ENCODE measurements around the gene BAZ2B.

Gene BAZ2B

GRCh38 chr2:159461076-159461475 is 155.3 kb downstream of the BAZ2B start:
- DNase-seq (ENCODE audit: low spot score) = no peak

DNA sequence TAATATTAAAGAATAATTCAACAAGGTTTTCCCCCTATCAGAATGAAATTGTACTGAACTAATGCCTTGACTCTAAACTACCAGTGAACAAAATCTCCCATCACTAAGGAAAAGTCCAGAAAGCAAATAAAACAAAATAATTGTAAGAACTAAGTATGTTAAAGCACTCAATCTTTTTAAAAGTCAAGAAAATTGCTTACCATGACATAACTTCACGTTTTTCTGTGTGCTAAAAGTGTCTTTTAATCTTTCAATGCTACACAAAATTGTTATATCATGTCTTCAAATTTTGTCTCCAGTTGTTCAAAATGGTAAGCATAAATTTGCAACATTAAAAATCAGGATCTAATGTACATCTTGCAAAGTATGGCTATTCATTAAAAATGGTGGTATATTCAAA is 156.1 kb downstream of the BAZ2B start:
- no peak for DNase-seq (ENCODE audit: low spot score)

DNA sequence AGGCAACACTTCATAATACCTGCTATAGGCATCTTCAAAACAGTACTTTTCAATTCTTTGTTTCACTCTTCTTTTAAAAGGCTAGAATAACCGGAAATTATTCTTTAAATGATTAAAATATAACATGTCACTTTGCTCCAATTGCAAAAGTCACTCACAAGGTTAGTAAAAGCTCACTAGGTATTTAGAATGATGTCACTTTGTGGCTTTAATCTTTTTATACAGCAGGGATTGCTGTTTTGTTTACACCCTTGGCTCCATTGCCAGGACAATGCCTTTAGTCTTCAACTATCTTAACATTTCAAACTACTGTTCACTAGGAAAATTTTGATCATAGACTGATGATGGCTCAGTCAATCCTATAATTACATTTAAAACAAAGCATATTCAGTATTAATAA is 157.1 kb downstream of the BAZ2B start:
- DNase-seq (ENCODE audit: low spot score) = no peak

DNA sequence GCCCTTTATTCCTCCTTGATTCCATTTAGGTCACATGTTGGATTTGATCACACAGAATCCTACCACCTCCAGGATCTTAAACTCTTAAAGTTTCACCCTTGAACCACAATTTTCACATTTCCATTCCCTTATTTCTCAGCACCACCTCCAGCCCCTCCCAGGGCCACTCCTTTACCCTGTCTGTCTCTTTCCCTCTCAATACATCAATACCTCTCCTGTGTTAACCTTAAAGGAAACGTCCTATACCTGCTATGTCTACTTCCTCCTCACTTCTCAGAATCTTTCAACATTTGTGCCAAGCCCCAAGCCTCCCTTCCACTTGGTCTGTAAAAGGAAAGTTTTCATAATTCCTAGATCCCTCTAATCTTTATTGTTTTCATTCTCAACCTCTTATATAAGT is 158.8 kb downstream of the BAZ2B start:
- DNase-seq (ENCODE audit: low spot score) = no peak

GRCh38 chr2:159456500-159457426 is 159.6 kb downstream of the BAZ2B start:
- no peak for DNase-seq (ENCODE audit: low spot score)

DNA sequence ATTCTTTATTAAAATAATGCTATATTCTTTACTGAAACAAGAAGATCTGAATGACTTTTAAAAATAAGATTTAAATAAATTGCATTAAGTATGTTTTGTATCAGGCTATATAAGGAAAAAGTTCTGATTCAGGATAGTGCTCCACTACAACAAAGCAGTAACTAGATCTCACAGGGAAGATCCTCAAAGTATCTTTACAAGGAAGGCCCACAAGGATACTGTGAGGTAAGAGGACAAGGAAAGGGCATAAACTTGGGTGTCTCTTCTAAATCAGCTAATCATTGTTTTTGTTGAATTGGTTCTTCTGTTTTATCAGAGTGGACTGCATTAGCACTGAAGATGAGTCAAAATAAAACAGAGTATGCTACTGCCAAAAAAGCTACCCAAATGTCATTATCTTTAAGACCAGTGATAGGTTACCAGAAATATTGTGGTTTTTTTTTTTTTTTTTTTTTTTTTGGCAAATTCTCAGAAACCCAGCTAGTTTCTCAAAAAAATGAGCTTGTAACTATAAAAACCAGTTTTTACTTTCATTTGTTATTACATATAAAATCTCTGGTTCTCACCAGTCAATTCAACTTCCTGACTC is 160.9 kb downstream of the BAZ2B start:
- DNase-seq (ENCODE audit: low spot score) = no peak

DNA sequence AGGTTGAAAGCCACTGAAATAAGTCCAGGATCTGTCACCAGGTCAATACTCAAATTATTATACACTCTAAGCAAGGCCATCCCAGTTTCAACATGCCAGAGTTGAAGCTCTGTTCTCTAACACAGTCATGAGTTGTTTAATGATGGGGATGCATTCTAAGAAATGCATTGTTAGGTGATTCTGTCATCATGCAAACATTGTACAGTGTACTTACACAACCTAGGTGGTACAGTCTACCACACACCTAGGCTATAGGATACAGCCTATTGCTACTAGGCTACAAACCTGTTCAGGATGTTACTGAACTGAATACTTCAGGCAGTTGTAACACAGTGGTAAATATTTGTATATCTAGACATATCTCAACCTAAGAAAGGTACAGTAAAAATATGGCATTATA is 162.2 kb downstream of the BAZ2B start:
- DNase-seq (ENCODE audit: low spot score) = no peak

DNA sequence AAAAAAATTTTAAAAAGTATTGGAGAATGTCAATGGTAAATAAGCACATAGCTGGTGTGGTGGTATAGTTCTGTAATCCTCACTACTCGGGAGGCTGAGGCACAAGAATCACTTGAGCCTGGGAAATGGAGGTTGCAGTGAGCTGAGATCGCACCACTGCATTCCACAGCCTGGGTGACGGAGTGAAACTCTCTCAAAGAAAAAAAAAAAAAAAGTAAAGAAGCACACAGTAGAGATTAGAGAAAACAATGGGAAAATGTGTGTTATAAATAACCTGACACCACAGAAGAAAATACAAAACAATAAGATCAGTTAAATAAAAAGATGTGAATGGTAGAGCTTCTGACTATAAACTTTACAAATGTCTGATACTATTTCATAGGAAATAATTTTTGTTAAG is 166.2 kb downstream of the BAZ2B start:
- DNase-seq (ENCODE audit: low spot score) = no peak

DNA sequence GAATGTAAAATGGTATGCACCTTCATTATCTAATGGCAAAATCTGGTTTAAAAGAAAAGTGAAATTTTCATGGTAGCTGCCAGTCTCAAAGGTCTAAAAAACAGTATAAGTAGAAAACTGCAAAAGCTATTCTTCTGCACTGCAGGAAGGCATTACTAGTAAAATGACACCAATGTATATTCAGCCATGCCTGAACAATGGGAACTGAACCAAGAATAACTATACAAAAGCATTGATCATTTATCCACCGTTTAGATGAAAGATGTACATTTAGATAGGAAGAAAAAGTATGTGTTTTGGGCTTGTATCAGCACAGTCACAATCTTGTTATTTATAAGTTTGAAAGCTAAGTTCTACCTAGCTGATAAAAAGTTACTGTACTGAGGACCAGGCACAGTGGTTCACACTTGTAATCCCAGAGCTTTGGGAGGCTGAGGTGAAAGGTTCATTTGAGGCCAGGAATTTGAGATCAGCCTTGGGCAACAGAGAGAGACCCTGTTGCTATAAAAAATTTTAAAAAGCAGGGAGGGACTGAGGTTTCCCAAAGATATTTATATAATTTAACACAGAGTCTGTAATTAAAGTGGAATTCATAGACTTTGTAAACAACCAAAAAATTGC is 166.7 kb downstream of the BAZ2B start:
- DNase-seq (ENCODE audit: low spot score) = no peak

- DNase-seq (ENCODE audit: low spot score) = no peak
Observed at GRCh38 chr2:159446817-159447216, 169.5 kb downstream of the BAZ2B start.

DNA sequence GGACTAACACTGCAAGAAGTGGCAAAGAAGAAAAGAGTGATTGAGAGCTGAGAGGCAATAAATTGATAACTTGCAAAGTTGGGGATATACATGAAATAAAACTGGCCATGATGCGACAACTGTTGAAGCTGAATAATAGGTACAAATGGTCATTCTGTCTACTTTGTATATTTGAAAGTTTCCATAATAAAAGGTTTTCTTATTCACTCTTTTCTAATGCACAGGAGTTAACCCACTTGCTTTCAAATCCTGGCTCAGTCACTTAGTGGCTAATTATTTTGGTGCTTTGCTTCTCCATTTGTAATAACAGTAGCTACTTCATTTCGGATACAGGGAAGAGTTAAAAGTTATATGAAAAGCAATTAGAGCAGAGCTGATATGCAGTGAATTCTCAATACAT is 170.1 kb downstream of the BAZ2B start:
- DNase-seq (ENCODE audit: low spot score) = no peak

GRCh38 chr2:159445307-159445706 is 171.0 kb downstream of the BAZ2B start:
- DNase-seq (ENCODE audit: low spot score) = no peak

DNA sequence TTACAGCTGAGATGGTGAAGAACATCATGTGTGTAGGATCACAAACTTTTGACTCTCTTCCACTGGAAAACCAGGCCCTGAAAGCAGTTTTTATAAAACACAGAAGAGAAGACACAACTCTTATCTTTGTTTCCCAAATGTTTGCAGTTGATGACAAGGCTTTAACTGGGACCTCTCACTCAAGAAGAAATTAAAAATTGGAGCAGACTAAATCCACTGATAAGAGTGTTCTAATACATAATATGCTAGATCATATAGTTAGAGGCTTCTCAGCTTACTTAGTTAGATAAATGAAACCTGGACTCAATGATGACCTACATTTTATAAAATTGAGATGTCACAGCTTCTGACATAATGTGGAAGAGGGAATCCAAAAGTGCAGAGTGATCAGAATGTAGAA is 171.6 kb downstream of the BAZ2B start:
- no peak for DNase-seq (ENCODE audit: low spot score)

DNA sequence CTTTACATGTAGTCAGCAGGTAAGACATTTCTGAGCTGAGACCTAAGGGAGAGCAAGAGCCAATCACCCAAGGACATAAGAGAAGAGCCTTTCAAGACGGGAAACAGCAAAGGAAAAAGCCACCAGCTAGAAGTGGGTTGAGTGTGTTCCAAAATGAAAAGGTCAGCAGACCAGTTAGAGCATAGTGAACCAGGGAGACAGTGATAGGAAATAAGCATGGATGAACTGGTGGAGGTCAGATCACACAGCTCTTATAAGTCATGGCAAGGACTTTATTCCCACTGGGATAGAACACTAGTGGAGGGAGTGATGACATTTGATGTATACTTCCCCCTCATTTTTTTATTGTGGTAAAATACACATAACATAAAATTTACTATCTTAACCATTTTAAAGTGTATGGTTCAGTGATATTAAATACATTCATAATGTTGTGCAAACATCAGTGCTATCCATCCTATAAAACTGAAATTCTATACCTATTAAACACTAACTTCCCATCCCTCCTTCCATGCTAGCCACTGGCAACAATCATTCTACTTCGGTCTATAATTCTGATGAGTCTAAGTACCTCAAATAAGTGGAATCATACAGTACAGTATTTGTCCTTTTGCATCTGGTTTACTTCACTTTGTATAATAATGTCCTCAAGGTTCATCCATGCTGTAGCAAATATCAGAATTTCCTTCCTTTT is 174.0 kb downstream of the BAZ2B start:
- no peak for DNase-seq (ENCODE audit: low spot score)

DNA sequence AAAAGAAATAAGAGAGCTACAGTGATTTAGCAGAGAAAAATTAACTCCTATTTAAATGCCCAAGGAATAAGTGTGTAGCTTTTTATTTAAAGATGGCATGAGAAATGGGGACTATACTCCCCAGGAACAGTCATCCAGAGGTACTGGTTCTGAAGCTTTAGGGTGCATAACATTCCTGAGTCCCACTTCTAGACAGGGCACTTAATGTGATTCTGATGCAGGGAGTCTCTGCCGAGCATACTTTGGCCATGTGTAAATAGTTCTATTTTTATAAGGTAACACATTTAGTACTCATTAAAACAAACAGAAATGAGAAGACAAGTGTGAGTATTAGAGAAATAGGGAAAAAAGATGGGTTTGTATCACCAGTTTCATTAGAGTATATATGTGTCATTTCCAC is 175.2 kb downstream of the BAZ2B start:
- no peak for DNase-seq (ENCODE audit: low spot score)

DNA sequence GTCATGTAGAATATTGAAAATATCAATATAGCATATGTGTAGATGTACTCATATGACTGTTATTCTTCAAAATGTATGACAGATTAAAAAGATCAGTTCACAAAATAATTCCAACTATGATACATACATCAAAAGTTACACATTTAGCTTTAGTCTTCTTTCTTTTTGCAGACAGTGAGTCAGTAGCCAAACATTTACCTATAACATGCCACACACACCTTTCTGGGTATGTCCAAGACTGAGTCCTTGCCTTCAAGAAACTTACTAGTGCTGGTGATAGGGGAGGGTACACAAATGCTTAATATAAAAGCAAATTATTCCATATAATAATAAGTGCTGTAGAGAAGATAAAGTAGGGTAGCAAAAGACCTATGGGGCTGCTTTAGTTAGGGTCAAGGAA is 176.9 kb downstream of the BAZ2B start:
- DNase-seq (ENCODE audit: low spot score) = no peak

DNA sequence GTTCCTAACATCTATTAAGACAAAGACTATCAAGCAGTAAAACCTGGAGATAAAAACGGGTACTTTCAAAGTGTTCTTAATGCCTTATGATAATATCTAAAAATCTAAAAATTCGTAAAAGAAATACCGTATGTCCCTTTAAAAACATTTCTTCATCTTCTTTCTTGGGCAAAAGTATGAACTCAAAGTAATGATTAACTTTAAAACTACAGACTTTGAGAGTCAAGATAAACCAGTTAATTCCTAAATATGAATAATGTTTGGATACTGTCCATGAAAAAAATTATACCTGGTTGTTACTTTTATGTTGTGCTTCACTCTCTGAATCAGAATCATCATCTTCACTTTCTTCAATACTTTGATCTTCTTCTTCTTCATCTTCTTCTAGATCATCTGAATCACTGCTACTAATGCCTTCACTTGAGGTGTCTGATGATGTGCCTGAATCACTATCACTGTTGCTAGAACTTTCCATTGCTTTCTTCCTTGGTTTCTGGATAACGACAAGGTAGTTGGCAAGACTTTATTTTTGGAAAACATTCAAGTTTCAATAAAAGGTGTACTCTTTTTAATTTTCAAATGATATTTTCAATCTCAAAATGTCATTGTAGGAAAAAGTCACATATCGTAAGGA is 177.5 kb downstream of the BAZ2B start:
- DNase-seq (ENCODE audit: low spot score) = no peak

GRCh38 chr2:159438284-159438683 is 178.1 kb downstream of the BAZ2B start:
- DNase-seq (ENCODE audit: low spot score) = no peak

DNA sequence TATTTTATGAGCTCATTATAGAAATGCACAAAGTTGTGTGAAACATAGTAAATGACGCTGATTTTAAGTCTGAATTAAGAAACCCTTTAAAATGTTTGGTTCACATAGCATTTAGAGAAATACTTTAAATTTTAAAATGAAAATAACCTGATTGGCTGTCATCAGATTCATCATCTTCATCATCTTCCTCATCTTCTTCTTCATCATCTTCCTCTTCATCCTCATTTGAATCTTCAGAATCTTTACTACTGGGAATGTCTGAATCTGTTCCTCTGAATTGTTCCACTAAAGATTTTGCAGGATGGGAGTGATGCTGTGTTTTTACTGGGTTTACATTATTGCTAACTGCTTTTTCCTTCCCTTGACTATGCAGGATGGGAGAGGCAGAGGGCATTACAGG is 183.7 kb downstream of the BAZ2B start:
- no peak for DNase-seq (ENCODE audit: low spot score)

GRCh38 chr2:159427048-159427447 is 189.3 kb downstream of the BAZ2B start:
- DNase-seq (ENCODE audit: low spot score) = no peak

DNA sequence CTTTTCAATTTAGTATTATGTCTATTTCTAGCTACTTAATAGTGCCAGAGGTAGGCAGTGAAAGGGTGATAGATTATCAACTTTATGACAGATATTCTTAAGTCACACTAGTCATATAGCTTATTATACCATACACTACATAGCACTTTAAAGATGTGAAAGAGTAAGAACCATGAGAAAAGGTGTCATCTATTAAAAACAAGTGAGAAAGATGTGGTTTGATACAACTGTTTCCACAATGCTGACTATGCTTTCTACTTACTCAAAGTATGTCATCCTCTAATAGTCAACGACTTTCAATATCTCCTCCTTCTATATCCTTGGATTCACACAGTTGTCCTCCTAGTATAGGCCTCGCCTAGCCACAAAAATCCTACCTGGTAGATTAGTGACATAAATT is 196.9 kb downstream of the BAZ2B start:
- no peak for DNase-seq (ENCODE audit: low spot score)

- DNase-seq (ENCODE audit: low spot score) = no peak
Observed at GRCh38 chr2:159411460-159411859, 204.9 kb downstream of the BAZ2B start.

All from CD4-positive, alpha-beta T cell treated with Interleukin-15 for 4 hours (primary cell).